ENCODE results near the gene XRCC3. TPM values are rescaled to one million over a fixed set of nuclear protein-coding genes. Genes with fewer than 3 reads are reported as not detected.

The XRCC3 gene
- total RNA-seq, 4 donors from 2014 or later = 7.8 to 47.6 (median 23.8) TPM

DNA sequence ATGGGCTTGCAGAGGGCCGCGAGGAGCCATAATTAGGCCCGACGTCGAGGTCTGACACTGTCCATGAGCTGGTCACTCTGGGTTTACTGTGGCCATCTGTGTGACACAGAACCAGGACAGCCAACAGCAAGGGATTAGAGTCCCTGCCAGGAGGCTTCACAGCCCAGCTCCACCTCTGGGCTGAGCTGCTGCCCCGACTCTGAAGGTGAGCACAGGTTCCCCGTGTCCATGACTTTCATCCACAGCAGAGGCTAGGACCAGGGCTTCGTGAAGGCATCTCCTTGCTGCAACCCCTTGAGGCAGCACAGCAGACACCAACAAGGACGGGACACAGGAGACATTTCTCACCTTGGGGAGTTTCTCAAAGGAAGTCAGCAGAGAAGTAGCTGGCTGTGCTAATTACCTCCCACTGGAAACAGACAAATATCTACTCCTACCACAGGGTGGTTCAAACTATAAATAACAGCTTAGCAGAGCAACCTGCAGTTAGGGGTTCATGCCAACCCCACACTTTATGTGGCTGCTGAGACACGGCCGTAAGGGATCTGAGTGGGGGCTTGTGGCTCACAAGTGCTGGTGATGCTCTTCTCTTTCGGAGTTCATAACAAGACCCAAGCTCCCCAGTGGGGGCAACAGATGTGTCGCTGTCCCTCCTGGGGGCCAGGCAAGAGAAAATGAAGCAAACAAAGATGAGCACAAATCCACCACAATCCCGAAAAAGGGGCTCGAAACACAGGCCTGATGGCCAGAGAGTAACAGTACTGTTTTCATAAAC is 29.6 kb upstream of the XRCC3 start:
- Histone ChIP-seq H3K27ac (no peak overlapping the region), H3K4me3 (no peak overlapping the region), H3K9me3 (no peaks in the 10 kb centered on the region), H3K36me3 (peaks cover 0 to 9% (median 2%) of the 10 kb centered on the region in 4 donors), H3K4me1 (peaks cover 0 to 2% (median 0%) of the 10 kb centered on the region in 4 donors), H3K27me3 (no peaks in the 10 kb centered on the region)
- TF ChIP-seq POLR2AphosphoS5 (IDR thresholded peaks at IDR 0.05) (no peak), EP300 (IDR thresholded peaks at IDR 0.05; ENCODE audit: low read depth) (no peak), POLR2A (IDR thresholded peaks at IDR 0.05) (no peak)
- TF ChIP-seq, protein P1, sequence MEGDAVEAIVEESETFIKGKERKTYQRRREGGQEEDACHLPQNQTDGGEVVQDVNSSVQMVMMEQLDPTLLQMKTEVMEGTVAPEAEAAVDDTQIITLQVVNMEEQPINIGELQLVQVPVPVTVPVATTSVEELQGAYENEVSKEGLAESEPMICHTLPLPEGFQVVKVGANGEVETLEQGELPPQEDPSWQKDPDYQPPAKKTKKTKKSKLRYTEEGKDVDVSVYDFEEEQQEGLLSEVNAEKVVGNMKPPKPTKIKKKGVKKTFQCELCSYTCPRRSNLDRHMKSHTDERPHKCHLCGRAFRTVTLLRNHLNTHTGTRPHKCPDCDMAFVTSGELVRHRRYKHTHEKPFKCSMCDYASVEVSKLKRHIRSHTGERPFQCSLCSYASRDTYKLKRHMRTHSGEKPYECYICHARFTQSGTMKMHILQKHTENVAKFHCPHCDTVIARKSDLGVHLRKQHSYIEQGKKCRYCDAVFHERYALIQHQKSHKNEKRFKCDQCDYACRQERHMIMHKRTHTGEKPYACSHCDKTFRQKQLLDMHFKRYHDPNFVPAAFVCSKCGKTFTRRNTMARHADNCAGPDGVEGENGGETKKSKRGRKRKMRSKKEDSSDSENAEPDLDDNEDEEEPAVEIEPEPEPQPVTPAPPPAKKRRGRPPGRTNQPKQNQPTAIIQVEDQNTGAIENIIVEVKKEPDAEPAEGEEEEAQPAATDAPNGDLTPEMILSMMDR (IDR thresholded peaks at IDR 0.05) = no peak
- DNase-seq = no peak
- in situ Hi-C loops (cut with MboI; ENCODE audit: low pct_ligation_motif_present in 1 of 4, low pct_unique_long_range_greater_than_20kb in 1 of 4, low sequenced_read_pairs in 3 of 4) = no loop called here
- intact Hi-C loops (cut with DNase I; ENCODE audit: low total_unique reads) = no loop called here
- 92 to 100% methylated on average over 1 to 15 of the region's 15 CpGs for WGBS, 2 donors (ENCODE audit: low coverage in 1 of 2)

DNA sequence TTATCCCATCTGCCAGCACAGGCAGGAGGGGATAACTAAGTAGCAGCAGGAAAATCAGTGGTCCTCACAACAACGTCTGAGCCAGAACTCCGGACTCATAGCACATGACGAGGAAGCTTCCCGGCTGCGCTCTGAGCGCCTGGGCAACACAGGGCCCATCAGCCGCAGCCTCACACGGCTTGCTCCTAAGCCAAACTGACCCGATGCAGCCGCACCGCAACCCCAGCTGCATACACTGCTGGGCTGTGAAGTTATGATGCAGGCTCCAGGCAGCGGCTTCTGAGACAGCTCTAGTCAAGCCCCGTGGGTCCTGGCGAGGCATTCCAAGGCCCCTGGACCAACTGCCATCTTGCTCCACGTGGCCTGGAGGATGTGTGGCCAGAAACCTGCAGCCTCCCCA is 28.4 kb upstream of the XRCC3 start:
- intact Hi-C loops (cut with DNase I; ENCODE audit: low total_unique reads) (no loop called here), in situ Hi-C loops (cut with MboI; ENCODE audit: low pct_ligation_motif_present in 1 of 4, low pct_unique_long_range_greater_than_20kb in 1 of 4, low sequenced_read_pairs in 3 of 4) (no loop called here)
- H3K36me3 ChIP-seq = peaks cover 0 to 9% (median under 1%) of the 10 kb centered on the region in 4 donors
- no peaks in the 10 kb centered on the region for H3K4me1 ChIP-seq
- H3K9me3 ChIP-seq = no peaks in the 10 kb centered on the region
- WGBS, 2 donors (ENCODE audit: low coverage in 1 of 2) = 92% methylated on average over 15 of the region's 15 CpGs; no CpG with 5 or more reads in 1 of the 2 donors
- no peak for DNase-seq
- no peak for TF ChIP-seq POLR2AphosphoS5 (IDR thresholded peaks at IDR 0.05)
- TF ChIP-seq POLR2A (IDR thresholded peaks at IDR 0.05) = no peak
- TF ChIP-seq, protein P1 (IDR thresholded peaks at IDR 0.05) = no peak
- TF ChIP-seq EP300 (IDR thresholded peaks at IDR 0.05; ENCODE audit: low read depth) = no peak
- H3K27ac ChIP-seq = no peak overlapping the region
- H3K27me3 ChIP-seq = no peaks in the 10 kb centered on the region
- H3K4me3 ChIP-seq = no peak overlapping the region

DNA sequence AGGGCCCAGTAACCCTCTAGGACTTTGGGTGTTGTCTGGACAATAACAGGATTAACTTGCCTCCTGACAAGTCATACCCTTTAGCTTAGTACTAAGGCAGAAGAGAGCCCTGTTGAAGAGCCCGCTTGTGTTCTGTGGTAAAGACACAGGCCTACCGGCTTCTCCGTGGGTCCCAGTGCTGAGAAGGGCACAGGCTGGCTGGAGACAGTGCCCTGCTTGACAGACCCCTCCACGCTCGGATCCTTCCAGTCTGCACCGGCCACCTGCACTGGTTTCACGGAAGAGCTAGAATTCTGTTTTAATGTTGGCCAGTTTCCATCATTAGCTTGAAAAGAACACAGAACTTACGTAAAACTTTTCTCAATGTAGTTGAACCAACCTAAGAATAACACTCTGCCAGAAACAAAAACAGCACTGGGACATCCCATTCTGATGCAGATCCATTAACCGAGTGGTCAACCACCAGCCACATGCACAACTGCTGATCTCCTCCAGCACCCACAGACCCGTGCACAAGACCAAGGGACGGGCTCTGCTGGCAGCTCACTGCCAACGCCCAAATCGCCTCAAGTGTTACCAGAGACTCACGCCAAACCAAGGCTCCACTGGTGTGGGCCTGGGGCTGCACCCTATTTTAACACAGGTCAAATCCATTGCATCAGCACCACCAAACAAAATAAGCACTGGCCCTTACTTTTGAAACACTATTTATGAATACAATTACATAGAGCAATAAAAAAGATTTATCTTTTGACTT is 27.4 kb upstream of the XRCC3 start:
- TF ChIP-seq POLR2A (IDR thresholded peaks at IDR 0.05) = no peak
- TF ChIP-seq, protein P1 (IDR thresholded peaks at IDR 0.05) = no peak
- TF ChIP-seq POLR2AphosphoS5 (IDR thresholded peaks at IDR 0.05) = no peak
- TF ChIP-seq EP300 (IDR thresholded peaks at IDR 0.05; ENCODE audit: low read depth) = no peak
- in situ Hi-C loops (cut with MboI; ENCODE audit: low pct_ligation_motif_present in 1 of 4, low pct_unique_long_range_greater_than_20kb in 1 of 4, low sequenced_read_pairs in 3 of 4) = no loop called here
- Histone ChIP-seq H3K27me3 (no peaks in the 10 kb centered on the region), H3K4me1 (no peaks in the 10 kb centered on the region), H3K9me3 (no peaks in the 10 kb centered on the region), H3K27ac (no peak overlapping the region), H3K4me3 (no peak overlapping the region), H3K36me3 (peaks cover 0 to 10% (median 0%) of the 10 kb centered on the region in 4 donors)
- intact Hi-C loops (cut with DNase I; ENCODE audit: low total_unique reads) = no loop called here
- WGBS, 2 donors (ENCODE audit: low coverage in 1 of 2) = 91% methylated on average over 14 of the region's 14 CpGs; no CpG with 5 or more reads in 1 of the 2 donors
- no peak for DNase-seq

DNA sequence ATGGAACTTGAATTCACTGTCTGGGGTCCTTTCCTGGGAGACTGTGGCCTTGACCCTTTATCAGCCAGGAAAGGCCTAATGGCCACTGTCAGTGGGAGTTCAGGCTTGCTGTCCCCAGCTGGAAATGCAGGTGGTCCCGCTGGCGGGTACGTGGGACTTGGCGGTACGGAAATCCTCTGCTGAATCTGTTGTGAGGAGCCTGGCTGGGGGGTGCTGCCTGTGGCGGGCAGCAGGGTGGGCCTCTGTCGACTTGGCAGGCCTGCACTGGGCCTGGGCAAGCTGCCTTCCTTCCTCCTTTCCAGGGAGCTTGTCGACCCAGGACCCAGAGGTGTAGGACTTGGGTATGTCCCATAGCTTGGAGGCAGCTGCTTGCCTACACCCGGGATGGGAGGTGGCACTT is 26.6 kb upstream of the XRCC3 start:
- H3K9me3 ChIP-seq = no peaks in the 10 kb centered on the region
- no peaks in the 10 kb centered on the region for H3K4me1 ChIP-seq
- no peak overlapping the region for H3K27ac ChIP-seq
- WGBS, 2 donors (ENCODE audit: low coverage in 1 of 2) = 91% methylated on average over 9 of the region's 9 CpGs; no CpG with 5 or more reads in 1 of the 2 donors
- in situ Hi-C loops (cut with MboI; ENCODE audit: low pct_ligation_motif_present in 1 of 4, low pct_unique_long_range_greater_than_20kb in 1 of 4, low sequenced_read_pairs in 3 of 4) (no loop called here), intact Hi-C loops (cut with DNase I; ENCODE audit: low total_unique reads) (no loop called here)
- peaks cover 0 to 12% (median 0%) of the 10 kb centered on the region in 4 donors for H3K36me3 ChIP-seq
- H3K27me3 ChIP-seq = no peaks in the 10 kb centered on the region
- TF ChIP-seq EP300 (IDR thresholded peaks at IDR 0.05; ENCODE audit: low read depth) (no peak), POLR2A (IDR thresholded peaks at IDR 0.05) (no peak), POLR2AphosphoS5 (IDR thresholded peaks at IDR 0.05) (no peak)
- TF ChIP-seq, protein P1 (IDR thresholded peaks at IDR 0.05) = no peak
- no peak overlapping the region for H3K4me3 ChIP-seq
- no peak for DNase-seq

Data from transverse colon (tissue), 4 donors.